Loucy (cell line): ENCODE data around the gene PPP4R3A.
A peak's percentile ranks its signal among the peaks of the same experiment; 100 is the strongest.

Source experiments
- H2AFZ ChIP-seq: fragments of 200-600 bp; sonication (generic); 2 replicates; pipeline ENCODE4 v1.6.0; 2016; ENCODE audit warnings: antibody characterized with exemption, mild to moderate bottlenecking, low read length, moderate library complexity
- H3F3A ChIP-seq: fragments of 200-600 bp; 2 replicates; pipeline ENCODE4 v1.6.0; 2016; ENCODE audit warnings: antibody characterized with exemption, low read depth, mild to moderate bottlenecking
- H3K27me3 ChIP-seq: fragments of 200-600 bp; sonication (generic); 2 replicates; pipeline ENCODE4 v1.6.1; 2014; ENCODE audit warnings: low read length, mild to moderate bottlenecking; ENCODE audit not compliant: insufficient read depth, poor library complexity, severe bottlenecking
- H3K36me3 ChIP-seq: fragments of 200-600 bp; sonication (generic); 2 replicates; pipeline ENCODE4 v1.6.1; 2016; ENCODE audit warnings: low read length; ENCODE audit not compliant: insufficient read depth
- H3K4me1 ChIP-seq: fragments of 200-600 bp; sonication (generic); 2 replicates; pipeline ENCODE4 v1.5.1; 2014; ENCODE audit warnings: low read length, mild to moderate bottlenecking; ENCODE audit not compliant: insufficient read depth, poor library complexity, severe bottlenecking
- H3K4me2 ChIP-seq: fragments of 200-600 bp; sonication (generic); 2 replicates; pipeline ENCODE4 v1.6.0; 2014; ENCODE audit warnings: antibody characterized with exemption, low read length, low read depth, mild to moderate bottlenecking; ENCODE audit not compliant: poor library complexity, severe bottlenecking
- H3K4me3 ChIP-seq: fragments of 200-600 bp; sonication (generic); 2 replicates; pipeline ENCODE4 v1.5.1; 2014; ENCODE audit warnings: low read length, mild to moderate bottlenecking, mixed read lengths; ENCODE audit not compliant: poor library complexity, severe bottlenecking
- H3K79me2 ChIP-seq: fragments of 200-600 bp; sonication (generic); 2 replicates; pipeline ENCODE4 v1.6.1; 2014; ENCODE audit warnings: low read length; ENCODE audit not compliant: insufficient read depth
- H3K9ac ChIP-seq: fragments of 200-600 bp; sonication (generic); 2 replicates; pipeline ENCODE4 v1.6.0; 2014; ENCODE audit warnings: mild to moderate bottlenecking, low read depth, low read length, moderate library complexity; ENCODE audit not compliant: poor library complexity, severe bottlenecking
- H3K9me2 ChIP-seq: fragments of 200-600 bp; sonication (generic); replicated peaks from 2 replicates; pipeline ENCODE4 v1.6.1; 2016; ENCODE audit warnings: low read depth, low read length, mixed read lengths
- H3K9me3 ChIP-seq: fragments of 200-600 bp; sonication (generic); 2 replicates; pipeline ENCODE4 v1.6.1; 2014; ENCODE audit warnings: mild to moderate bottlenecking, antibody characterized with exemption, low read length, low read depth; ENCODE audit not compliant: insufficient read depth
- H4K20me1 ChIP-seq: fragments of 200-600 bp; sonication (generic); 2 replicates; pipeline ENCODE4 v1.6.0; 2014; ENCODE audit warnings: antibody characterized with exemption, low read length, mild to moderate bottlenecking; ENCODE audit not compliant: insufficient read depth, poor library complexity, severe bottlenecking
- CTCF ChIP-seq: fragments of 200-600 bp; sonication (generic); conservative IDR thresholded peaks from 2 replicates; pipeline ENCODE4 v1.5.1; 2014; ENCODE audit warnings: mild to moderate bottlenecking, antibody characterized with exemption, low read length
- EZH2phosphoT487 ChIP-seq: fragments of 200-600 bp; IDR thresholded peaks from 2 replicates; pipeline ENCODE4 v1.6.1; 2018; ENCODE audit warnings: antibody characterized with exemption, mild to moderate bottlenecking, moderate library complexity, borderline replicate concordance

PPP4R3A gene

GRCh38 chr14:91454580-91454979 is 55.5 kb downstream of the PPP4R3A start:
- Histone ChIP-seq H3K9me2 (no peaks in the 10 kb centered on the region), H3F3A (0 out of 2 replicates have a peak, but pooled peaks cover 2% of the 10 kb centered on the region), H3K4me3 (no peak overlapping the region), H3K79me2 (no peaks in the 10 kb centered on the region), H2AFZ (no peak overlapping the region), H3K4me2 (no peak overlapping the region), H3K9ac (no peak overlapping the region), H3K9me3 (no peaks in the 10 kb centered on the region), H3K27me3 (no peaks in the 10 kb centered on the region), H3K4me1 (peaks cover 10% of the 10 kb centered on the region), H3K36me3 (peaks cover 38% of the 10 kb centered on the region; the same call in 1 of the 2 replicates), H4K20me1 (no peaks in the 10 kb centered on the region)
- no peak for TF ChIP-seq CTCF
- no peak for TF ChIP-seq EZH2phosphoT487

- TF ChIP-seq CTCF (no peak), EZH2phosphoT487 (no peak)
These were observed 56.0 kb downstream of the PPP4R3A start for GRCh38 chr14:91454155-91454554.

GRCh38 chr14:91453744-91454143 is 56.4 kb downstream of the PPP4R3A start:
- H3K4me3 ChIP-seq, result no peak overlapping the region
- no peak overlapping the region for H3K9ac ChIP-seq
- no peaks in the 10 kb centered on the region for H3K27me3 ChIP-seq
- H3K36me3 ChIP-seq, result peaks cover 30% of the 10 kb centered on the region; the same call in 1 of the 2 replicates
- no peaks in the 10 kb centered on the region for H3K79me2 ChIP-seq
- no peaks in the 10 kb centered on the region for H4K20me1 ChIP-seq
- no peaks in the 10 kb centered on the region for H3K9me2 ChIP-seq
- TF ChIP-seq EZH2phosphoT487, result no peak
- TF ChIP-seq CTCF, result no peak
- no peak overlapping the region for H2AFZ ChIP-seq
- H3K9me3 ChIP-seq, result no peaks in the 10 kb centered on the region
- 0 out of 2 replicates have a peak, but pooled peaks cover 2% of the 10 kb centered on the region for H3F3A ChIP-seq
- H3K4me1 ChIP-seq, result peaks cover 10% of the 10 kb centered on the region
- no peak overlapping the region for H3K4me2 ChIP-seq

More at GRCh38 chr14:91454155-91454554, 56.0 kb downstream of the PPP4R3A start:
- peaks cover 34% of the 10 kb centered on the region; the same call in 1 of the 2 replicates for H3K36me3 ChIP-seq
- H3F3A ChIP-seq, result 0 out of 2 replicates have a peak, but pooled peaks cover 2% of the 10 kb centered on the region
- peak overlapping the region; percentile 18 for H3K9ac ChIP-seq
- H3K4me1 ChIP-seq, result peaks cover 10% of the 10 kb centered on the region
- no peaks in the 10 kb centered on the region for H3K79me2 ChIP-seq
- no peak overlapping the region for H3K4me2 ChIP-seq
- H3K27me3 ChIP-seq, result no peaks in the 10 kb centered on the region
- H3K9me2 ChIP-seq, result no peaks in the 10 kb centered on the region
- H3K4me3 ChIP-seq, result no peak overlapping the region
- no peaks in the 10 kb centered on the region for H3K9me3 ChIP-seq
- H2AFZ ChIP-seq, result no peak overlapping the region
- H4K20me1 ChIP-seq, result no peaks in the 10 kb centered on the region
